Nephron (organoid): ENCODE data around the gene SAMM50.
A peak's percentile ranks its signal among the peaks of the same experiment; 100 is the strongest.

Experiments
- H3K27ac Mint-ChIP-seq, 3 experiments: 2 replicates each; pipeline ENCODE4 v1.8.0; 2020; ENCODE audit warnings: mixed read lengths in 3 of 3, mild to moderate bottlenecking in 2 of 3, moderate library complexity in 1 of 3
- H3K27me3 Mint-ChIP-seq: 2 replicates; pipeline ENCODE4 v1.8.0; 2021; ENCODE audit warnings: low read depth, mild to moderate bottlenecking, moderate library complexity, mixed read lengths
- H3K36me3 Mint-ChIP-seq: 2 replicates; pipeline ENCODE4 v1.8.0; 2020; ENCODE audit warnings: low read depth, mixed read lengths
- H3K4me1 Mint-ChIP-seq: 2 replicates; pipeline ENCODE4 v1.8.0; 2020; ENCODE audit warnings: mixed read lengths
- H3K4me3 Mint-ChIP-seq, 3 experiments: 2 replicates each; pipeline ENCODE4 v1.8.0; 2020; ENCODE audit warnings: mild to moderate bottlenecking in 3 of 3, mixed read lengths in 3 of 3, moderate library complexity in 2 of 3
- H3K9me3 Mint-ChIP-seq: 2 replicates; pipeline ENCODE4 v1.8.0; 2020; ENCODE audit warnings: mixed read lengths
- CTCF ChIP-seq, 3 experiments: fragments of 200-600 bp; sonication (generic); IDR thresholded peaks; one replicate each; pipeline ENCODE4 v1.5.0; 2021; ENCODE audit warnings: antibody characterized with exemption in 3 of 3; ENCODE audit not compliant: unreplicated experiment in 3 of 3

Gene SAMM50

GRCh38 chr22:43955040-43955882 is at the start of gene SAMM50:
Gene SAMM50, plus strand, starts transcription at chr22:43955442. Its CDS starts 136 bp downstream, at chr22:43955578.
- H3K27ac Mint-ChIP-seq = peak within 1 kb of the TSS; percentile 88 to 95 (median 93)
- peak within 1 kb of the TSS; percentile 89 to 97 (median 95) for H3K4me3 Mint-ChIP-seq
- H3K36me3 Mint-ChIP-seq = peaks cover 13% of the 10 kb centered on the region
- no peaks in the 10 kb centered on the region for H3K27me3 Mint-ChIP-seq
- no peaks in the 10 kb centered on the region for H3K9me3 Mint-ChIP-seq
- peaks cover 32% of the 10 kb centered on the region for H3K4me1 Mint-ChIP-seq
- no peak for TF ChIP-seq CTCF (IDR thresholded peaks at IDR 0.05; ENCODE audit: unreplicated experiment in 3 of 3)

GRCh38 chr22:43905681-43906080 is 49.6 kb upstream of the SAMM50 start:
- no peak overlapping the region for H3K27ac Mint-ChIP-seq
- H3K9me3 Mint-ChIP-seq = no peaks in the 10 kb centered on the region
- no peak for TF ChIP-seq CTCF (IDR thresholded peaks at IDR 0.05; ENCODE audit: unreplicated experiment in 3 of 3)
- peaks cover 41% of the 10 kb centered on the region for H3K27me3 Mint-ChIP-seq
- H3K36me3 Mint-ChIP-seq = no peaks in the 10 kb centered on the region
- no peak overlapping the region for H3K4me3 Mint-ChIP-seq
- H3K4me1 Mint-ChIP-seq = peaks cover 9% of the 10 kb centered on the region

- Mint-ChIP-seq H3K36me3 (no peaks in the 10 kb centered on the region), H3K9me3 (peaks cover 3% of the 10 kb centered on the region), H3K27me3 (peaks cover 56% of the 10 kb centered on the region), H3K27ac (no peak overlapping the region), H3K4me3 (no peak overlapping the region), H3K4me1 (no peaks in the 10 kb centered on the region)
- TF ChIP-seq CTCF (IDR thresholded peaks at IDR 0.05; ENCODE audit: unreplicated experiment in 3 of 3) = no peak
Observed at GRCh38 chr22:43909708-43910107, 45.5 kb upstream of the SAMM50 start.

GRCh38 chr22:43910178-43910695 is 45.0 kb upstream of the SAMM50 start:
- Mint-ChIP-seq H3K9me3 (peaks cover 3% of the 10 kb centered on the region), H3K27ac (no peak overlapping the region), H3K4me3 (no peak overlapping the region), H3K4me1 (no peaks in the 10 kb centered on the region), H3K36me3 (no peaks in the 10 kb centered on the region), H3K27me3 (peaks cover 56% of the 10 kb centered on the region)
- TF ChIP-seq CTCF (IDR thresholded peaks at IDR 0.05; ENCODE audit: unreplicated experiment in 3 of 3) = no peak

GRCh38 chr22:43911351-43911750 is 43.9 kb upstream of the SAMM50 start:
- Mint-ChIP-seq H3K27me3 (peaks cover 56% of the 10 kb centered on the region), H3K36me3 (no peaks in the 10 kb centered on the region), H3K9me3 (peaks cover 3% of the 10 kb centered on the region), H3K27ac (no peak overlapping the region), H3K4me1 (no peaks in the 10 kb centered on the region), H3K4me3 (no peak overlapping the region)
- TF ChIP-seq CTCF (IDR thresholded peaks at IDR 0.05; ENCODE audit: unreplicated experiment in 3 of 3) = no peak
